B cell (primary cell): ENCODE results near the gene GIMAP8. TPM values are rescaled to one million over a fixed set of nuclear protein-coding genes. Genes with fewer than 3 reads are reported as not detected.
"Not testable (repeated sequence)": the region's sequence is repeated elsewhere in the genome, so short reads cannot be mapped to it uniquely, and the experiment has no call there.

ENCODE experiments used
- ATAC-seq: fragments of 200-7000 bp; cut with Tn5 transposase; one replicate; pipeline ENCODE4 v1.10.0; 2021; ENCODE audit warnings: low read depth, mild to moderate bottlenecking, moderate number of reproducible peaks, moderate library complexity
- CTCF ChIA-PET: fragments of 350-600 bp; sonication (Branson Sonifier 250); formaldehyde crosslinking; loops from one replicate; lab custom pipeline; 2021; ENCODE audit warnings: antibody characterized with exemption, inconsistent platforms; lab: Charles Lee
- POLR2A ChIA-PET: fragments of 350-600 bp; sonication (Branson Sonifier 250); formaldehyde crosslinking; loops from one replicate; lab custom pipeline; 2021; ENCODE audit warnings: antibody characterized with exemption; lab: Charles Lee
- DNase-seq: peaks from one replicate; pipeline ENCODE4 v3.0.0; 2013
- H2AFZ ChIP-seq: 2 replicates; pipeline ENCODE4 v1.6.1; 2012; ENCODE audit warnings: mild to moderate bottlenecking, low read depth, low read length; ENCODE audit not compliant: insufficient read depth, poor library complexity, severe bottlenecking
- H3K27ac ChIP-seq, 2 donors: 1 replicate in 1 of 2; 2 replicates in 1 of 2; pipeline ENCODE4 v1.5.1; 2012 to 2013; ENCODE audit warnings: low read length in 2 of 2, mild to moderate bottlenecking in 2 of 2, moderate library complexity in 1 of 2
- H3K27me3 ChIP-seq, 4 experiments: fragments of 200-600 bp in 1 of 4; sonication (generic) in 1 of 4; replicated peaks in 1 of 4; 1 replicate in 2 of 4; 2 replicates in 2 of 4; pipeline versions ENCODE4 v1.6.1 to v1.7.0; 2013 to 2016; ENCODE audit warnings: low read length in 3 of 4, mild to moderate bottlenecking in 2 of 4, mixed read lengths in 1 of 4, moderate library complexity in 1 of 4; ENCODE audit not compliant: insufficient read depth in 4 of 4, control insufficient read depth in 3 of 4; ENCODE audit errors: control extremely low read depth in 1 of 4
- H3K36me3 ChIP-seq, 2 experiments: replicated peaks in 1 of 2; 1 replicate in 1 of 2; 2 replicates in 1 of 2; pipeline versions ENCODE4 v1.6.1 to v1.7.1; 2013; ENCODE audit warnings: low read length in 1 of 2; ENCODE audit not compliant: insufficient read depth in 2 of 2, control insufficient read depth in 1 of 2; ENCODE audit errors: control extremely low read depth in 1 of 2, extremely low read depth in 1 of 2
- H3K4me1 ChIP-seq, 2 donors: fragments of 200-600 bp in 1 of 2; sonication (generic) in 1 of 2; 1 replicate in 1 of 2; 2 replicates in 1 of 2; pipeline versions ENCODE4 v1.5.1 to v1.6.1; 2013 to 2017; ENCODE audit warnings: low read length in 2 of 2; ENCODE audit not compliant: control insufficient read depth in 2 of 2, insufficient read depth in 2 of 2
- H3K4me2 ChIP-seq: replicated peaks from 2 replicates; pipeline ENCODE3; 2012; ENCODE audit warnings: mild to moderate bottlenecking, low read depth, low read length; ENCODE audit not compliant: poor library complexity, severe bottlenecking
- H3K4me3 ChIP-seq, 5 experiments: fragments of 200-600 bp in 1 of 5; sonication (generic) in 1 of 5; 1 replicate in 3 of 5; 2 replicates in 2 of 5; pipeline versions ENCODE4 v1.5.1 to v1.7.0; 2011 to 2016; ENCODE audit warnings: low read length in 4 of 5, mild to moderate bottlenecking in 4 of 5, low read depth in 2 of 5, control low read depth in 1 of 5, moderate library complexity in 1 of 5; ENCODE audit not compliant: insufficient read depth in 1 of 5; ENCODE audit errors: control extremely low read depth in 1 of 5, extremely low read depth in 1 of 5
- H3K79me2 ChIP-seq: fragments of 200-600 bp; sonication (generic); one replicate; pipeline ENCODE4 v1.6.0; 2016; ENCODE audit warnings: low read length; ENCODE audit not compliant: control insufficient read depth, insufficient read depth
- H3K9ac ChIP-seq: fragments of 200-600 bp; sonication (generic); 2 replicates; pipeline ENCODE4 v1.6.1; 2017; ENCODE audit warnings: mild to moderate bottlenecking, low read length, moderate library complexity
- H3K9me3 ChIP-seq, 3 donors: one replicate each; pipeline versions ENCODE4 v1.6.1 to v1.7.1; 2013; ENCODE audit warnings: low read length in 2 of 3; ENCODE audit not compliant: control insufficient read depth in 2 of 3, insufficient read depth in 1 of 3; ENCODE audit errors: control extremely low read depth in 1 of 3
- H4K20me1 ChIP-seq: 2 replicates; pipeline ENCODE4 v1.6.0; 2012; ENCODE audit warnings: mild to moderate bottlenecking, low read length; ENCODE audit not compliant: insufficient read depth, control insufficient read depth, poor library complexity, severe bottlenecking
- H3K27ac Mint-ChIP-seq: one replicate; pipeline ENCODE4 v1.8.0; 2021; ENCODE audit warnings: mixed read lengths
- H3K27me3 Mint-ChIP-seq: one replicate; pipeline ENCODE4 v1.8.0; 2021; ENCODE audit warnings: mixed read lengths
- H3K4me1 Mint-ChIP-seq: one replicate; pipeline ENCODE4 v1.8.0; 2021; ENCODE audit warnings: mixed read lengths
- H3K4me3 Mint-ChIP-seq: one replicate; pipeline ENCODE4 v1.8.0; 2021; ENCODE audit warnings: mixed read lengths
- H3K9me3 Mint-ChIP-seq: one replicate; pipeline ENCODE4 v1.8.0; 2022; ENCODE audit warnings: mixed read lengths; ENCODE audit not compliant: insufficient read depth
- EZH2 ChIP-seq: IDR thresholded peaks from 2 replicates; pipeline ENCODE4 v1.6.1; 2012; ENCODE audit warnings: borderline replicate concordance, low read depth, mild to moderate bottlenecking, moderate library complexity, low read length; ENCODE audit not compliant: insufficient read depth, poor library complexity, severe bottlenecking
- WGBS: methylation state at CpG from one replicate; pipeline ENCODE4 v1.1.5; 2013; ENCODE audit warnings: missing lambda C conversion rate; ENCODE audit not compliant: insufficient coverage; 5-methylcytosine and 5-hydroxymethylcytosine counted together
- intact Hi-C: fragments of 100-400 bp; cut with micrococcal nuclease; formaldehyde crosslinking; loops from one replicate; pipeline ENCODE4 v1.10.0; 2022
- polyA plus RNA-seq: library from polyadenylated mRNA; depleted of rRNA; stranded (reverse); fragments of >200 nt; gene quantifications from 2 replicates; pipeline ENCODE4 v1.2.3, GENCODE V29; 2012
- total RNA-seq, 2 donors: library from RNA; stranded (reverse); fragments of 120-200 nt in 1 of 2; gene quantifications; 1 replicate in 1 of 2; 2 replicates in 1 of 2; pipeline versions ENCODE4 v1.2.3 to v1.2.4, GENCODE V29; 2013 to 2022
- TF ChIP-seq, protein P1 (sequence below): fragments of 200-600 bp; IDR thresholded peaks from one replicate; pipeline ENCODE4 v1.8.0; 2022; ENCODE audit warnings: antibody characterized with exemption, mild to moderate bottlenecking

GIMAP8 gene
- total and polyA plus RNA-seq, 2 donors (not counting 1 experiment from before 2014, with no cell fraction given), result 0.34 to 0.47 TPM

DNA sequence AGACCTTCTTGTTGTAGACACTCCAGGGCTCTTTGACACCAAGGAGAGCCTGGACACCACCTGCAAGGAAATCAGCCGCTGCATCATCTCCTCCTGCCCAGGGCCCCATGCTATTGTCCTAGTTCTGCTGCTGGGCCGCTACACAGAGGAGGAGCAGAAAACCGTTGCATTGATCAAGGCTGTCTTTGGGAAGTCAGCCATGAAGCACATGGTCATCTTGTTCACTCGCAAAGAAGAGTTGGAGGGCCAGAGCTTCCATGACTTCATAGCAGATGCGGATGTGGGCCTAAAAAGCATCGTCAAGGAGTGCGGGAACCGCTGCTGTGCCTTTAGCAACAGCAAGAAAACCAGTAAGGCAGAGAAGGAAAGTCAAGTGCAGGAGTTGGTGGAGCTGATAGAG is 69.7 kb downstream of the GIMAP8 start:
- Mint-ChIP-seq H3K4me3 (no peak overlapping the region), H3K27ac (no peak overlapping the region), H3K27me3 (peaks cover 7% of the 10 kb centered on the region), H3K4me1 (no peaks in the 10 kb centered on the region), H3K9me3 (no peaks in the 10 kb centered on the region)
- no peaks in the 10 kb centered on the region for H4K20me1 ChIP-seq
- ATAC-seq (no peak), DNase-seq (no peak)
- no peak overlapping the region for H3K4me2 ChIP-seq
- ChIA-PET POLR2A (no interaction called here), CTCF (no interaction called here)
- no peak overlapping the region for H3K27ac ChIP-seq
- TF ChIP-seq, protein P1, sequence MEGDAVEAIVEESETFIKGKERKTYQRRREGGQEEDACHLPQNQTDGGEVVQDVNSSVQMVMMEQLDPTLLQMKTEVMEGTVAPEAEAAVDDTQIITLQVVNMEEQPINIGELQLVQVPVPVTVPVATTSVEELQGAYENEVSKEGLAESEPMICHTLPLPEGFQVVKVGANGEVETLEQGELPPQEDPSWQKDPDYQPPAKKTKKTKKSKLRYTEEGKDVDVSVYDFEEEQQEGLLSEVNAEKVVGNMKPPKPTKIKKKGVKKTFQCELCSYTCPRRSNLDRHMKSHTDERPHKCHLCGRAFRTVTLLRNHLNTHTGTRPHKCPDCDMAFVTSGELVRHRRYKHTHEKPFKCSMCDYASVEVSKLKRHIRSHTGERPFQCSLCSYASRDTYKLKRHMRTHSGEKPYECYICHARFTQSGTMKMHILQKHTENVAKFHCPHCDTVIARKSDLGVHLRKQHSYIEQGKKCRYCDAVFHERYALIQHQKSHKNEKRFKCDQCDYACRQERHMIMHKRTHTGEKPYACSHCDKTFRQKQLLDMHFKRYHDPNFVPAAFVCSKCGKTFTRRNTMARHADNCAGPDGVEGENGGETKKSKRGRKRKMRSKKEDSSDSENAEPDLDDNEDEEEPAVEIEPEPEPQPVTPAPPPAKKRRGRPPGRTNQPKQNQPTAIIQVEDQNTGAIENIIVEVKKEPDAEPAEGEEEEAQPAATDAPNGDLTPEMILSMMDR, result no peak
- TF ChIP-seq EZH2, result no peak
- intact Hi-C loops, result no loop called here
- H3K36me3 ChIP-seq, result no peaks in the 10 kb centered on the region
- no peaks in the 10 kb centered on the region for H3K79me2 ChIP-seq
- H3K9me3 ChIP-seq, result no peaks in the 10 kb centered on the region
- no peaks in the 10 kb centered on the region for H3K4me1 ChIP-seq
- no peak overlapping the region for H3K4me3 ChIP-seq
- H3K27me3 ChIP-seq, result no peaks in the 10 kb centered on the region
- no peak overlapping the region for H2AFZ ChIP-seq
- 90% methylated on average over 8 of the region's 8 CpGs for WGBS
- no peak overlapping the region for H3K9ac ChIP-seq

DNA sequence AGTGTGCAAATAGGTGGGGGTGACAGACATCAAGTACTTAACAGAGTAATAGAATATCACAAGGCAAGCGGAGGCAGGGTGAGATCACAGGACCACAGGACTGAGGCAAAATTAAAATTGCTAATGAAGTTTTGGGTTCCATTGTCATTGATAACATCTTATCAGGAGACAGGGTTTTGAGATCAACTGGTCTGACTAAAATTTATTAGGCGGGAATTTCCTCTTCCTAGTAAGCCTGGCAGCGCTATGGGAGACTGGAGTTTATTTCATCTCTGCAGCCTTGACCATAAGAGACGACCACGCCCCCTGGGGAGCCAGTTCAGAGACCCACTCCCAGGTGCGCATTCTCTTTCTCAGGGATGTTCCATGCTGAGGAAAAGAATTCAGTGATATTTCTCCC is 72.5 kb downstream of the GIMAP8 start:
- intact Hi-C loops, H3K4me3 Mint-ChIP-seq, H3K36me3 ChIP-seq, ATAC-seq, H3K9ac ChIP-seq, CTCF ChIA-PET, H3K4me3 ChIP-seq, H3K4me2 ChIP-seq, H3K4me1 Mint-ChIP-seq, H2AFZ ChIP-seq, H3K27me3 Mint-ChIP-seq, H3K27ac ChIP-seq, H4K20me1 ChIP-seq, H3K4me1 ChIP-seq, DNase-seq, H3K79me2 ChIP-seq, H3K27ac Mint-ChIP-seq, H3K9me3 Mint-ChIP-seq, H3K27me3 ChIP-seq, H3K9me3 ChIP-seq: not testable (repeated sequence)
- POLR2A ChIA-PET, result interaction anchor here (0.6 kb wide), 1 partner anchor 1535 kb away, joined by 3 read pairs; no protein-coding TSS in a partner anchor
- no CpG with 5 or more reads among the region's 6 CpGs for WGBS
